WTC11 (cell line): ENCODE data around the gene GOLGA6L10. TPM values are rescaled to one million over a fixed set of nuclear protein-coding genes. Genes with fewer than 3 reads are reported as not detected.

Source experiments
- ATAC-seq: fragments of 200-7000 bp; cut with Tn5 transposase; 2 replicates; pipeline ENCODE4 v1.10.0; 2021; ENCODE audit warnings: mild to moderate bottlenecking, moderate library complexity
- CTCF ChIA-PET: fragments of 300-600 bp; sonication (Branson Sonifier 250); formaldehyde crosslinking; loops from one replicate; lab custom pipeline; 2021; ENCODE audit warnings: antibody characterized with exemption; lab: Charles Lee
- POLR2A ChIA-PET: fragments of 350-600 bp; sonication (Branson Sonifier 250); formaldehyde crosslinking; loops from one replicate; lab custom pipeline; 2021; ENCODE audit warnings: antibody characterized with exemption; lab: Charles Lee
- DNase-seq: peaks from one replicate; pipeline ENCODE4 v3.0.0; 2021; ENCODE audit warnings: low spot score
- H3K27ac Mint-ChIP-seq: 2 replicates; pipeline ENCODE4 v1.8.0; 2021; ENCODE audit warnings: mixed read lengths
- H3K27me3 Mint-ChIP-seq: 2 replicates; pipeline ENCODE4 v1.8.0; 2021; ENCODE audit warnings: low read depth, mild to moderate bottlenecking, moderate library complexity, mixed read lengths
- H3K36me3 Mint-ChIP-seq: 2 replicates; pipeline ENCODE4 v1.8.0; 2021; ENCODE audit warnings: mixed read lengths
- H3K4me1 Mint-ChIP-seq: 2 replicates; pipeline ENCODE4 v1.8.0; 2022; ENCODE audit warnings: mixed read lengths
- H3K4me3 Mint-ChIP-seq: 2 replicates; pipeline ENCODE4 v1.8.0; 2021; ENCODE audit warnings: mild to moderate bottlenecking, moderate library complexity, mixed read lengths
- H3K9me3 Mint-ChIP-seq: 2 replicates; pipeline ENCODE4 v1.8.0; 2021; ENCODE audit warnings: mixed read lengths
- AFF4 ChIP-seq: sonication (generic); formaldehyde crosslinking; IDR thresholded peaks from 2 replicates; pipeline ENCODE4 v1.8.1; 2023; ENCODE audit warnings: mild to moderate bottlenecking, missing genetic modification reagents, borderline replicate concordance
- AR ChIP-seq: fragments of 250-450 bp; sonication (Bioruptor Pico); IDR thresholded peaks from 2 replicates; pipeline ENCODE4 v1.9.0; 2021; ENCODE audit warnings: mild to moderate bottlenecking
- CTCF ChIP-seq: fragments of 200-600 bp; IDR thresholded peaks from 2 replicates; pipeline ENCODE4 v1.8.0; 2022; ENCODE audit warnings: antibody characterized with exemption
- ETV6 ChIP-seq: sonication (generic); formaldehyde crosslinking; IDR thresholded peaks from 2 replicates; pipeline ENCODE4 v1.8.1; 2022; ENCODE audit warnings: mild to moderate bottlenecking, missing genetic modification reagents
- NFATC4 ChIP-seq: fragments of 250-450 bp; sonication (Bioruptor Pico); IDR thresholded peaks from 2 replicates; pipeline ENCODE4 v1.9.0; 2021; ENCODE audit warnings: mild to moderate bottlenecking
- NR1H2 ChIP-seq: sonication (generic); formaldehyde crosslinking; IDR thresholded peaks from 2 replicates; pipeline ENCODE4 v1.9.0; 2021; ENCODE audit warnings: mild to moderate bottlenecking, moderate library complexity, missing genetic modification reagents
- PREB ChIP-seq: sonication (generic); formaldehyde crosslinking; IDR thresholded peaks from 2 replicates; pipeline ENCODE4 v1.8.1; 2022; ENCODE audit warnings: mild to moderate bottlenecking, missing genetic modification reagents, moderate library complexity, borderline replicate concordance
- SMAD4 ChIP-seq: sonication (generic); formaldehyde crosslinking; IDR thresholded peaks from 2 replicates; pipeline ENCODE4 v1.8.0; 2022; ENCODE audit warnings: mild to moderate bottlenecking, missing genetic modification reagents
- SP1 ChIP-seq: sonication (generic); formaldehyde crosslinking; conservative IDR thresholded peaks from 2 replicates; pipeline ENCODE4 v1.8.1; 2022; ENCODE audit warnings: missing genetic modification reagents
- TEAD1 ChIP-seq: sonication (generic); formaldehyde crosslinking; IDR thresholded peaks from 2 replicates; pipeline ENCODE4 v1.8.0; 2022; ENCODE audit warnings: mild to moderate bottlenecking, missing genetic modification reagents
- TP53 ChIP-seq: sonication (generic); formaldehyde crosslinking; IDR thresholded peaks from 2 replicates; pipeline ENCODE4 v1.8.1; 2023; ENCODE audit warnings: mild to moderate bottlenecking, missing genetic modification reagents
- USF1 ChIP-seq: sonication (generic); formaldehyde crosslinking; IDR thresholded peaks from 2 replicates; pipeline ENCODE4 v1.8.0; 2022; ENCODE audit warnings: mild to moderate bottlenecking, missing genetic modification reagents
- USF2 ChIP-seq: sonication (generic); formaldehyde crosslinking; IDR thresholded peaks from 2 replicates; pipeline ENCODE4 v1.8.1; 2023; ENCODE audit warnings: mild to moderate bottlenecking, missing genetic modification reagents, moderate library complexity
- ZNF396 ChIP-seq: fragments of 250-450 bp; sonication (Bioruptor Pico); IDR thresholded peaks from 2 replicates; pipeline ENCODE4 v1.8.0; 2021; ENCODE audit warnings: mild to moderate bottlenecking, moderate library complexity, borderline replicate concordance
- ZNF512 ChIP-seq: sonication (generic); formaldehyde crosslinking; IDR thresholded peaks from 2 replicates; pipeline ENCODE4 v1.8.1; 2022; ENCODE audit warnings: missing genetic modification reagents, borderline replicate concordance
- ZNF532 ChIP-seq: fragments of 250-450 bp; sonication (Bioruptor Pico); IDR thresholded peaks from 2 replicates; pipeline ENCODE4 v1.9.0; 2021; ENCODE audit warnings: mild to moderate bottlenecking, borderline replicate concordance
- total RNA-seq: library from RNA; stranded (reverse); gene quantifications from 3 replicates; pipeline ENCODE4 v1.2.3, GENCODE V29; 2021

GOLGA6L10 gene
- total RNA-seq, 1 experiment from 2014 or later, result 5.8 TPM

GRCh38 chr15:82301296-82302016, 47.8 kb downstream of the GOLGA6L10 start:
- no peak for DNase-seq
- H3K27ac Mint-ChIP-seq, result no peak overlapping the region

GRCh38 chr15:82300883-82301282, 48.4 kb downstream of the GOLGA6L10 start:
- ATAC-seq (no peak), DNase-seq (no peak)
- no peak overlapping the region for H3K27ac Mint-ChIP-seq
- no peaks in the 10 kb centered on the region for H3K36me3 Mint-ChIP-seq
- CTCF ChIA-PET, result no interaction called here
- no peak overlapping the region for H3K4me3 Mint-ChIP-seq
- POLR2A ChIA-PET, result no interaction called here
- no peaks in the 10 kb centered on the region for H3K27me3 Mint-ChIP-seq
- H3K9me3 Mint-ChIP-seq, result no peaks in the 10 kb centered on the region
- H3K4me1 Mint-ChIP-seq, result no peaks in the 10 kb centered on the region
- TF ChIP-seq TP53 (CRISPR knock-in tag) (no peak), PREB (CRISPR knock-in tag) (no peak), ZNF396 (no peak), USF1 (CRISPR knock-in tag) (no peak), NR1H2 (CRISPR knock-in tag) (no peak), ETV6 (CRISPR knock-in tag) (no peak), ZNF532 (CRISPR knock-in tag) (no peak), USF2 (CRISPR knock-in tag) (no peak), ZNF512 (CRISPR knock-in tag) (no peak), CTCF (no peak), SP1 (CRISPR knock-in tag) (no peak), AFF4 (CRISPR knock-in tag) (no peak), AR (no peak), SMAD4 (CRISPR knock-in tag) (no peak), TEAD1 (CRISPR knock-in tag) (no peak)

More at GRCh38 chr15:82301296-82302016, 47.8 kb downstream of the GOLGA6L10 start:
- ChIA-PET POLR2A (no interaction called here), CTCF (no interaction called here)
- H3K9me3 Mint-ChIP-seq, result no peaks in the 10 kb centered on the region
- no peak for TF ChIP-seq NFATC4 (CRISPR knock-in tag)
- TF ChIP-seq, all 79 proteins: peak for 0
- no peaks in the 10 kb centered on the region for H3K4me1 Mint-ChIP-seq
- no peaks in the 10 kb centered on the region for H3K36me3 Mint-ChIP-seq
- H3K4me3 Mint-ChIP-seq, result no peak overlapping the region
- no peaks in the 10 kb centered on the region for H3K27me3 Mint-ChIP-seq
- no peak for ATAC-seq
